Activated T-helper 9 cell treated with anti-CD3 and anti-CD28 coated beads, Interleukin-2, amount 50 U/mL, for 16 hours (primary cell): ENCODE results near the gene RASA2.
"Not testable (repeated sequence)": the region's sequence is repeated elsewhere in the genome, so short reads cannot be mapped to it uniquely, and the experiment has no call there.

Source experiments
- DNase-seq: peaks from one replicate; pipeline ENCODE4 v3.0.0-alpha.2; 2020; ENCODE audit warnings: low read depth

RASA2 gene

GRCh38 chr3:141459008-141459407 lies 27.8 kb upstream of the RASA2 start:
- no peak for DNase-seq

DNA sequence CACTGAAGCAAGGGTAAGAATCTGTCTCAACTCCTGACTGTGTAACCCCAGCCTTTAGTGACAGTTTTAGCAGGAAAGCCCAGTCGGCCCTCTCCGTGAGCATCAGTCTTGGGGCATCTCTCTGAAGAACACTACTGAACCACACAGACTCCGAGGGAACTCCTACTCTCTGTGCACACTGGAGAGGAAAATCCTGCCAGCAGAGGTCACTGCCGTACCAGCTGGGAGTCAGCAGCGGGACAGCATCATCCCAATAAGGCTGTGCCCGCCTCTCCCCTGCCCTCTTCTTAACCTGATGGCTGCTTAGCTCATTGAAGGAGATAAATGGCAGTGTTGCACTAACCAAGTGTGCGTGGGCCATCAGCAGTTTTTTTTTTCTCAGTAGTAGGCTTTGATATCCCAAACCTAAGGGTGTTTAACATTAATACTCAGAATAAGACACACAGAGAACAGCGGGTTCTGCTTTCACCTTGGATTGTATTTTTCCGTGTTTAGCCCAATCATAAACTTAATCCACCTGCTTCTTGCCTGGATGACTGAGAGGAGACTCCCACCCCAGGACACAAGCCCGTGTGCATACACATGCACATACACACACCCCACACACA lies 26.6 kb upstream of the RASA2 start:
- peak; percentile 76 for DNase-seq

DNA sequence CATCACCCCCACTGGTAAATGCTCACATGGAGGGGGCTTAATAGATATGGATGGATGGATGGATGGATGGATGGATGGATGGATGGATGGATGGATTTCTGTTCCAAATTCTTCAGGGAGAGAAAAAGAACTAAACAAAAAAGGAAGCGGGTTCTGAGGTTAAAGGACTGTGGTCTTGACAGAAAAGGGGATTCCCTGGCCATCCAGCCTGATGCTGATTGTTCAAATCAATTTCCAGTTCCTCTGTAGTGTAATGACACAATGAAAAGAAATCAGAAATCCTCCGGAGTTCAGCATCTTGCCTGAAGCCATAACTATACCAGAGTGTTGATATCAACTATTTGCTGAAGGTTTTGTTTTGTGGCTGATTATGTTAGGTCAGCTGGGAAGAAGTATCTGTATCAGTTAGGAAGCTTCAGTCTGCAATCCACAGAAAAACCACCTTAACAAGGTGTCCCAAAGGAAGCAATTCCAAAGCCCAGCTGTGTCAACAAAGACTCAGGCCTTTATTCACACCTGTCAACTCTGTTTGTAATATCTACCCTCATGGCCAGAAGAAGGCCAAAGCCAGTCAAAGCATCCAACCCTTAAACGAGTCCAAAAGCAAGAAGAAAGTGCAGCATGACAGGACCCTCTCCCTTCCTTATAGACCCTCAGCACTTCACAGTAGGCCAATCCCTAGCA lies 24.5 kb upstream of the RASA2 start:
- no peak for DNase-seq

GRCh38 chr3:141465221-141465620 lies 21.6 kb upstream of the RASA2 start:
- no peak for DNase-seq

GRCh38 chr3:141466633-141467169 lies 20.1 kb upstream of the RASA2 start:
- DNase-seq: no peak

DNA sequence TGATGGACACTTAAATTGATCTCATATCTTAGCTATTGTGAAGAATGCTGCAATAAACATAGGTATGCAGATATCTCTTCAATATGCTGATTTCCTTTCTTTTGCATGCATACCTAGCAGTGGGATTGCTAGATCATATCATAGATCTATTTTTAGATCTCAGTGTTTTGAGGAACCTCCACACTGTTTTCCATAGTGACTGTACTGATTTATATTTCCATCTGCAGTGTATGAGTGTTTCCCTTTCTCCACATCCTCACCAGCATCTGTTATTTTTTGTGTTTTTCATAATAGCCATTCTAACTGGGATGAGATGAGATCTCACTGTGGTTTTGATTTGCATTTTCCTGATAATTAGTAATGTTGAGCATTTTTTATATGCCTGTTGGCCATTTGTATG lies 17.1 kb upstream of the RASA2 start:
- DNase-seq: no peak

- DNase-seq: no peak
Observed at GRCh38 chr3:141471160-141471559, 15.7 kb upstream of the RASA2 start.

- DNase-seq: no peak
Observed at GRCh38 chr3:141476033-141476432, 10.8 kb upstream of the RASA2 start.

GRCh38 chr3:141477224-141477623 lies 9.6 kb upstream of the RASA2 start:
- DNase-seq: no peak

DNA sequence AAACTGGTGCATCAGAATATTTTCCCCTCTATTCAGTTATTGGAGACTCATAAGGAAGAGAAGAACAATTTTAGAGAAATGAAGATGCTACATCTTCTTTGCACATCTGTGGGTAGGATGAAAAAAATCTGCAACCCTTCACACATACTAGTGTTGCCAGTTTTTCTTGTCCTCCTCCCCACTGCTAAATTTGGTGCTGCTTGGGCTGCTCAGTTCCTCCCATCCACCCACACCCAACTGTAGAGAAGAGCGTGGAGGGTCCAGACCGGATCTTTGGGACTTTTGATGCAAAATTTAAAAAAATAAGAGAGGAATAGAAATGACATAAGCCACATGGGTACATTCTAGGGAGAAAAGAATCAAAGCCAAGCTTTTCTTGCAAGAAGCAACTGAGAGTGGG lies 8.7 kb upstream of the RASA2 start:
- no peak for DNase-seq

GRCh38 chr3:141478840-141479239 lies 8.0 kb upstream of the RASA2 start:
- DNase-seq: not testable (repeated sequence)

DNA sequence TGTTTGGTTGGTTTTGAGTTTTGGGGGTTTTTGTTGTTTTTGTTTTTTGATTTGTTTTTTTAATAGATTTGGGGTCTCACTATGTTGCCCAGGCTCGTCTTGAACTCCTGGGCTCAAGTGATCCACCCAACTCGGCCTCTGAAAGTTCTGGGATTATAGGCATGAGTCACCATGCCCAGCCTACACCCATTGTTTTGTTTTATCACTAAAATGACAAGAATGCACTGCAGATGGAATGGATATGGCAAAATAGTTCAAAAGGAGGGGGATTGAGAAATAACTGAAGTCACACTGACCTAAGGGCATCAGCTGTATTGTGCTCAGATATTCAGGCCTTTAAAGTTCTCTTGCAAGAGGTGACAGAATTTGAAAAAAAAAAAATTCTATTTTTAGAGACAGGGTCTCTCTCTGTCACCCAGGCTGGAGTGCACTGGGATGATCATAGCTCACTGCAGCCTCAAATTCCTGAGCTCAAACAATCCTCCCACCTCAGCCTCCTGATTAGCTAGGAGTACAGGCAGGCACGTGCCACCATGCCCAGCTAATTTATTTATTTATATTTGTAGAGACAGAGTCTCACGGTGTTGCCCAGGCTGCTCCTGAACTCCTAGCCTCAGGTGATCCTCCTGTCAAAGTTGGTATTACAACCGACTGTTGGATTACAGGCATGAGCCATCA lies 4.4 kb upstream of the RASA2 start:
- no peak for DNase-seq

DNA sequence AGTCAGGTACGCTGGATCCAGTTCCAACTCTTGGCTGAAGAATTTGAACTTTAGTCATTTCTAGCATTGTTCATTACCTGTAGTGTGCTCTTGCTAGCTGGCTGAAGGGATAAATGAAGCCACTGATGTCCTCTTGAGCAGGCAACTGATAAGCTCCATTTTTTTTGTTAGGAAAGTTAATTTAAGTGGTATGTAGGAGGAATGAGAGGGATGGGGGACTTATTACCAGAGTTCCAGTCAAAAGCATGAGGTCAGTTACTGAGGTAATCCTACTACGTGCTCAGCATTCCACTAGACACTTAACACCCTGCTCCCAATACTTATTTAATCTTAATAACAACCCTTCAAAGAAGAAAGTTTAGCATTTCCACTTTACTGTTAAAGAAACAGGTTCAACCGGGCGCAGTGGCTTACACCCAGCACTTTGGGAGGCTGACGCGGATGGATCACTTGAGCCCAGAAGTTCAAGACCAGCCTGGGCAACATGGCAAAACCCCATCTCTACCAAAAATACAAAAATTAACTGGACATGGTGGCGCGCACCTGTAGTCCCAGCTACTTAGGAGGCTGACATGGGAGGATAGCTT lies 2.0 kb upstream of the RASA2 start:
- DNase-seq: no peak

DNA sequence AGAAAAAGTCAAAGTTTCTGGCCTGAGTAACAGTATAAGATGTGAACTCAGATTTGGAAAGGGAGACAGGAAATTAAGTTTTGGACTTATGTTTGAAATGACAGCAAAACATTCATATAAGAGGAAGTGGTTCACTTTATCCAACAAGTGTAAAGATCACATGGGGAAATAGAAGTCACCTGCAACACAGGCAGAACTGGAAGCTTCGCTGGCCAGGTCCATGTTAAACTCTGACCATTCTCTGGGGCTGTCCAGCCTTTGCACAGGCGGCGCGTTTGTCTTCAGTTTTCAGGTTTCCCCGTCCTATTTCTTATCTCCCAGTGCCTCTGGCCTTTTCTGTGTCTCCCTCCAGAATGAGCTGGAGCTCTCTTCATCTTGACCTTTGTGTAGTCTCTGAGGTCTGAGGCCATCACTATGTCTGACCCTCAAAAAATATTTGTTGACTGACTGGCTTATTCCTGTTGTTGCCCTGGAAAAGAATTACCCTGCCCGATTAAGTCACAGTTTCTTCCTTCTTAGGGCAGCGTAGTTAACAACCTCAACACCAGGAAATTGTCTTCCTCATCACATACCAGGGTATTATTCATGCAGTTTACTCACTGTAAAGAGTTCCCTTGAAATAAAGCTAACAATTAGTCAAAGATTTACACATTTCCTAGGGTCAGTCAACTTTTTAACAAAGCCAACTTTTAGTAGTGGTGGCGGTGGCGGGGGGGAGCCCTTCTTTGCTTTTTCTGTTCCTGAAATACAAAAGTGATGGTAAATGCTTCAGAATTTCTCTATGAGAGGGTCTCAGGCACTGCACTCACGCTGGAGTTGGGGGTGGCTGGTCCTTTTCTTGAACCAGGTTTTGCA lies 959 bp upstream of the RASA2 start:
- no peak for DNase-seq

- no peak for DNase-seq
Observed at GRCh38 chr3:141486496-141486745, 406 bp upstream of the RASA2 start.

GRCh38 chr3:141487521-141488252 lies 860 bp downstream of the RASA2 start:
- DNase-seq: peak; percentile 78

GRCh38 chr3:141489203-141489602 lies 2.4 kb downstream of the RASA2 start:
- DNase-seq: no peak

- DNase-seq: no peak
Observed at GRCh38 chr3:141491081-141491480, 4.3 kb downstream of the RASA2 start.

GRCh38 chr3:141491929-141492328 lies 5.1 kb downstream of the RASA2 start:
- DNase-seq: no peak

DNA sequence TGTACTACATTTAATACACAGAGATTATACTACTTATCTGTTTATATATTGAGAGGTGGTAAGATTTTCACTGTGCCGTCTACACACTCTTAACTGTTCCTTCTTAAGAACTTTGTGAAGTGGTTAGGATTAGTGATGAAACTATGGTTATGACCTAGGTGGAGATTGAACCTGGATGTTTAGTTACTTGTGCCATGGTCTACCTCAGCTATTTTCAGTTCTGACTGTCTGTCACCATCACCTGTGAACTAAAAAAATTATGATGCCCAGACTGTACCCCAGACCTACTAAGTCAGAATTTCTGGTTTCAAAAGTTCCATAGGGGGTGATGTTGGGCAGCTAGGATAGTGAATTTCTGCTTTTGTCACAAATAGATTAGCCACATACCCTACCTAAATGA lies 6.4 kb downstream of the RASA2 start:
- no peak for DNase-seq

- not testable (repeated sequence) for DNase-seq
Observed at GRCh38 chr3:141497589-141497988, 10.8 kb downstream of the RASA2 start.
